ENCODE data around the gene ID2.

Gene ID2

DNA sequence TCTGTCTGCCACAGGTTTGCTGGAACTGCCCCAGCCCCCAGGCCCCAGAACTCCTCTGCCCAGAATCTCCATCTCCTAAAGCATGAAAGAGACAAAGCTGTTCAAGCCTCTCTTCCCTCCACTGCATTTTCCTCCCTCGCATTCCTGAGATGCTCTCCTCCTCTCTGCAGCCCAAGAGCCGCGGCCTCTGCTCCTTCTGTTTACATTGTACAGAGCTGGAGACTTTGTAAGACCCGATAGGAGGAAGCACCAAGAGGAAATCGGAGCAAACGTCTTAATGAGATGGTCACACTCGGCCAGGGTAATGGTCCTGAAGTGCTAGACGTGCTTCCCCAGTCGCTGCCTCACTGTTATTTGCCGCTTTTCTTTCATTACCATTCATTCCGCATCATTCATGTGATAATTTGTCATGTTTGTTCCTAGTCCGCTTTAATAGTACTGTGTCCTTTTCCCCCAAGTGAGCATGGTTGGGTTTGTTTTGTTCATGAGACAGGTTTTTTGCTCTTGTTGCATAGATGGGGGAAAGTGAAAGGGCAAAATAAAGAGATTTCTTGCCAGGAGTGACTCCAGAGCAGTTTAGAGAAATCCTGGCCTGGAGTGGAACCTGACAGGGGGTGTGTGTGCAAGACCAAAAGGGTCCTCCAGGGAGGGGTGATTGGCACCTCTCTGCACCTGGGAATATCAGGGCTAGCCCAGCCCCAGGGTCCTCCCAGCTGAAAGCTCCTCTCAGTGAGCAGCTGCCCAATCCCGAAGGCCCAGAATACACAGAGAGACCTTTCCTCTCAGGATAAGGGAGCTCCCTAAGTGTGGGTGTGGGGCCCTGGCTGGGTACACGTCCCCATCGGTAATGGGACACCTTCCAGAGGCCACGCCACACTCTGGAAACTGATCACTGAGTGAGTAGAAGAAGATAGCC lies 44.9 kb upstream of the ID2 start:
- TF ChIP-seq, protein P1, sequence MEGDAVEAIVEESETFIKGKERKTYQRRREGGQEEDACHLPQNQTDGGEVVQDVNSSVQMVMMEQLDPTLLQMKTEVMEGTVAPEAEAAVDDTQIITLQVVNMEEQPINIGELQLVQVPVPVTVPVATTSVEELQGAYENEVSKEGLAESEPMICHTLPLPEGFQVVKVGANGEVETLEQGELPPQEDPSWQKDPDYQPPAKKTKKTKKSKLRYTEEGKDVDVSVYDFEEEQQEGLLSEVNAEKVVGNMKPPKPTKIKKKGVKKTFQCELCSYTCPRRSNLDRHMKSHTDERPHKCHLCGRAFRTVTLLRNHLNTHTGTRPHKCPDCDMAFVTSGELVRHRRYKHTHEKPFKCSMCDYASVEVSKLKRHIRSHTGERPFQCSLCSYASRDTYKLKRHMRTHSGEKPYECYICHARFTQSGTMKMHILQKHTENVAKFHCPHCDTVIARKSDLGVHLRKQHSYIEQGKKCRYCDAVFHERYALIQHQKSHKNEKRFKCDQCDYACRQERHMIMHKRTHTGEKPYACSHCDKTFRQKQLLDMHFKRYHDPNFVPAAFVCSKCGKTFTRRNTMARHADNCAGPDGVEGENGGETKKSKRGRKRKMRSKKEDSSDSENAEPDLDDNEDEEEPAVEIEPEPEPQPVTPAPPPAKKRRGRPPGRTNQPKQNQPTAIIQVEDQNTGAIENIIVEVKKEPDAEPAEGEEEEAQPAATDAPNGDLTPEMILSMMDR (conservative IDR thresholded peaks at IDR 0.05; ENCODE audit: low read depth, low read length), result no peak
- DNase-seq (ENCODE audit: low read depth), result no peak
- no peak overlapping the region for H3K4me3 ChIP-seq (ENCODE audit: low read length)

DNA sequence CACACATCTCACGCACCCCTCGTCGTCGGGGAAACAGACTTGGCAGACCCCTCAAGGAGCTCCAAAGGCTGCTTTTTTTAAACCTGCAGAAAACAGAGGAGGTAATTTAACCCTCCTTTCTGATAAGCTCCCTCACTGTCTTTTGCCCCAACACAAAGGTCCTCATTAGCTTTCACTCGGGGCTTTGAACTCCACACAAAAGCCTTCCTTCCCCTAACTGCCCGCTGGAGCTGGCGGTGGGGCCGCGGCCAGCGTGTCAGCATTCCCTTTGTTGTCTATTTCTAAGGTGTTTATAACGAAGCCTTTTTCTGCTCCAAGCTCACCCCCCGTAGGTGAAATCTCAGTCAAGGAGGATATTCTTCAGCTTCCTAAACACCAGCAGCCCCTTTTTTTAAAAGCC lies 43.5 kb upstream of the ID2 start:
- TF ChIP-seq, protein P1 (conservative IDR thresholded peaks at IDR 0.05; ENCODE audit: low read depth, low read length), result no peak
- no peak overlapping the region for H3K4me3 ChIP-seq (ENCODE audit: low read length)
- DNase-seq (ENCODE audit: low read depth), result no peak

DNA sequence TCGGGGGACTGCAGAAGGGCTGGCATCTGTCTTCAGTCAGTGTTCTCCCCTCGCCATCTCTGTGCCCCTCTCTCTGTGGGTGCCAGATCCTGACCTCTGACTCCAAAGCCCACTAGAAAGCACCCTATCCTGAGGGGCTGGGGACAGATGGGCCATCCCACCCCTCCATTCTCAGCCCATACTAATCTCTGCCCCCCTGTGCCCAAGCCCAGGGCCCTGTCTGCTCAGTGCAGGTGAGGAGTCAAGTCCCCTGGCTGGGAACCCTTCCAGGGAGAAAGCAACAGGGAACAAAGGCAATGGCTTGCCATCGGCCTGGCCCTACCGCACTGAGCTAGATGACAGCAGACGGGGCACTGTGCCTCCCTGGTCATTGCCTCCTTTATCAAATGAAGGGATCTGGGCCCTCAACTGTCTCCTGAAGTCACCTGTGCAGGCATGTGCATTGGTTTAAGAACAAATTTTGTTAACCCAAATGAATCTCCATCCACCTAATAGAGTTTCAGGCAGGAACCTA lies 42.7 kb upstream of the ID2 start:
- TF ChIP-seq, protein P1 (conservative IDR thresholded peaks at IDR 0.05; ENCODE audit: low read depth, low read length), result no peak
- DNase-seq (ENCODE audit: low read depth), result no peak
- no peak overlapping the region for H3K4me3 ChIP-seq (ENCODE audit: low read length)

DNA sequence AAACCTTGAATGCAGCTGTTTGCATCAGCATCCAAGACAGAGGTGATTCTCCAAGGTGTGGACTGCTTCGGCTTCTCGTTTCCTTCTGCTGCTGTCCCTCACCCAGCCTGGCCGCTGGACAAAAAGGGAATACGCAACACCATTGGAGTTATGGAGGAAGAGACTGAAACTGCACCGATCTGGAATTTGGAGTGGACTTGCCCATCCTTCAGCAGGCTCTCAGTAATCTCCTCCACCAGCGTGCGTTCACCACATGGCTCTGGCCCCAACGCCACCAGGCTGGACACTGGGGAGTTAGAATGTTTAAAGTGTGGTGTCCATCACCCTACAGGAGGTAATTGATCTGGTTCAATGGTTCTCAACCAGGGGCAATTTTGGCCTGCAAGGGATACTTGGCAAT lies 41.4 kb upstream of the ID2 start:
- H3K4me3 ChIP-seq (ENCODE audit: low read length), result no peak overlapping the region
- no peak for DNase-seq (ENCODE audit: low read depth)
- TF ChIP-seq, protein P1 (conservative IDR thresholded peaks at IDR 0.05; ENCODE audit: low read depth, low read length), result no peak

DNA sequence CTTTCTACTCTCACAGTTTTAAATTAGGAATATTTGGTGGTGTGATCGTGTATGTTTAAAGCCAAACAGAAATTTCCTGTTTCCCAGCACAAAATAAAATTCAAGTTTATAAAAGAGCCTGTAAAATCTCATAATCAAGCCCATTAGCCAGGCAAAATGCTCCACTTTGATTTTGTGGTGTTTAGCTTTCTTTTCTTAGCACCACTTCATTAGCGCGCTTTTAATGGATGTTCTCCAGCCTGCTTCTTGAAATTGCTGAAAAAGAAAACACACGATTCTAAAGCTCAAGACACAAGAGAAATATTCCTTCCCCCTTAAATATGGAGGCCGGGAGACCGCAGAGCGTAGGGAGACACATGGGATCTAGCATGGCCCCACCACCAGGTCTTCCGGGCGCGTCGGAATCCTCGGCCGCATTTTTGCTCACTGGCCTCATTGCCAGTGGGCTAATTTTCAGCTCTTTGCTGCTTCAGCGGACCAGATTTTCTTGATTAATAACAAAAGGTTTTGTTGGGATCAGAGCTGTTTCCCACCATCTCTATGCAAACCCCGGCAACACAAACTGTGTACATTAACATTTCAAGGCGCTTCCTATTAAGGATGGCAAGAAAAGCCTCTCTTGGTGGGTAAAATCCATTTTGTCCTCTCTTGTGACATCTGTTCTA lies 40.4 kb upstream of the ID2 start:
- DNase-seq (ENCODE audit: low read depth), result no peak
- no peak overlapping the region for H3K4me3 ChIP-seq (ENCODE audit: low read length)
- TF ChIP-seq, protein P1 (conservative IDR thresholded peaks at IDR 0.05; ENCODE audit: low read depth, low read length), result no peak

DNA sequence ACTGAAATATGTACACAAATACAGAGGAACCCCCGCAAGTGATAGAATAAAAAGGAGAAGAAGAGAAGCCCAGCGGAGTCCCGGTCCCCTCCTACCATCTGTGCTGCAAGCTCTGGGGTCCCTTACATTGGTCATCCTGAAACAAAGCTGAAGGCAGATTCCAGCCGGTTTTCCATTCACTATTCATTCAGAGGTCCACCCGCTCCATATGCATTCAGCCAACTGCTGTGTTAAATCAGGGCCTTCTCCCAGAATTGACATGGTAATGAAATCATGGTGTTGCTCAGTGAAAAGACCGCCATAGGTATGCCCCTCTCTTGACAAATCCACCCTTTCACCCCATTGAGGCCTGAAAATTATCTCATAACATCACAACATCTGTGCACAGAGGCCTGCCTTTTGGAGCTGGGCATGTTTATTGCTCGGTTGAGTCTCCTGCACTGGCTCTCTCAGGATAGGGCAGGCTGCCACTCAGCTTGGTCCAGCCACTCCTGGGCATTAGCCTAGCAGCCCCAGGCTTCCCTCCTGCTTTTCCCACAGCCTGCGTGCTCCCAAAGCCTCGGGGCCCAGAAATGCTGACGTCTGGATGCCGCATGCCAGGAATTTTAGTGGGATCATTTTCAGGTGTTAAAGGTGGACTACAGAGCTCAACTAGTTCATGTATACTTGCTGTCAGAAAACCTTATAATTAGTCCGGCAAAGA lies 39.3 kb upstream of the ID2 start:
- TF ChIP-seq, protein P1 (conservative IDR thresholded peaks at IDR 0.05; ENCODE audit: low read depth, low read length), result no peak
- DNase-seq (ENCODE audit: low read depth), result no peak
- H3K4me3 ChIP-seq (ENCODE audit: low read length), result no peak overlapping the region

Data from retinal pigment epithelial cell (primary cell).